K562 (cell line): ENCODE data around the gene FITM1. TPM values are rescaled to one million over a fixed set of nuclear protein-coding genes. Genes with fewer than 3 reads are reported as not detected.

ENCODE experiments used
- ATAC-seq: fragments of 200-7000 bp; cut with Tn5 transposase; 3 replicates; pipeline ENCODE4 v1.9.1; 2020; ENCODE audit warnings: moderate library complexity
- BruUV-seq: library from RNA; stranded (reverse); fragments of 400-500 nt; replicated peaks from 2 replicates; lab custom pipeline; 2021; lab: Mats Ljungman, UMichigan
- CTCF ChIA-PET: fragments of 300-600 bp; formaldehyde crosslinking; extraction: SDS; loops from one replicate; lab custom pipeline; 2021; ENCODE audit warnings: low intra/inter-chr PET ratio; lab: Yijun Ruan, JAX
- POLR2A ChIA-PET: fragments of 300-600, 350-650 bp; sonication (Branson Sonifier 250); formaldehyde crosslinking; extraction: SDS; loops from one replicate; lab custom pipeline; 2021; ENCODE audit warnings: antibody characterized with exemption, inconsistent platforms; lab: Yijun Ruan, JAX
- DNase-seq, 4 experiments: peaks; one replicate each; pipeline versions ENCODE4 v3.0.0 to v3.0.0-alpha.2; 2011 to 2018; ENCODE audit warnings: low spot score in 3 of 4, mixed read lengths in 3 of 4; ENCODE audit errors: extremely low read depth in 1 of 4
- FAIRE-seq: peaks from 2 replicates; lab custom pipeline; 2011; peaks lifted over from hg19 to GRCh38; lab: Jason Lieb, UNC
- H2AFZ ChIP-seq: 2 replicates; pipeline ENCODE4 v1.6.0; 2011; ENCODE audit warnings: low read depth, low read length, control low read depth, inconsistent platforms
- H3K27ac ChIP-seq: fragments of 200-600 bp; 3 replicates; pipeline ENCODE4 v1.8.0; 2011; ENCODE audit warnings: low read depth, mild to moderate bottlenecking, control low read depth, inconsistent platforms, low read length, moderate library complexity, mixed read lengths; ENCODE audit errors: extremely low read depth
- H3K27me3 ChIP-seq, 2 experiments: fragments of 300-600 bp in 1 of 2; 2 replicates in 1 of 2; 3 replicates in 1 of 2; pipeline versions ENCODE4 v1.6.0 to v1.8.0; 2011; ENCODE audit warnings: inconsistent platforms in 2 of 2, low read length in 2 of 2, mild to moderate bottlenecking in 1 of 2, mixed read lengths in 1 of 2, moderate library complexity in 1 of 2; ENCODE audit not compliant: control insufficient read depth in 2 of 2, insufficient read depth in 2 of 2
- H3K36me3 ChIP-seq: fragments of 300-600 bp; 3 replicates; pipeline ENCODE4 v1.8.0; 2011; ENCODE audit warnings: mild to moderate bottlenecking, low read length, inconsistent platforms; ENCODE audit not compliant: control insufficient read depth, insufficient read depth
- H3K4me1 ChIP-seq, 2 experiments: fragments of 200-600 bp in 1 of 2; replicated peaks in 1 of 2; 2 replicates in 1 of 2; 3 replicates in 1 of 2; pipeline versions ENCODE4 v1.5.1 to v1.8.0; 2011; ENCODE audit warnings: inconsistent platforms in 2 of 2, low read length in 2 of 2, mild to moderate bottlenecking in 1 of 2, mixed read lengths in 1 of 2, moderate library complexity in 1 of 2; ENCODE audit not compliant: control insufficient read depth in 2 of 2, insufficient read depth in 2 of 2
- H3K4me2 ChIP-seq: 2 replicates; pipeline ENCODE4 v1.6.1; 2011; ENCODE audit warnings: low read length, control low read depth, inconsistent platforms, mixed read lengths; ENCODE audit not compliant: insufficient read depth
- H3K4me3 ChIP-seq: fragments of 200-600 bp; sonication (generic), shearing (Covaris generic); 2 replicates; pipeline ENCODE4 v1.5.1; 2016; ENCODE audit warnings: control low read depth, inconsistent platforms
- H3K79me2 ChIP-seq: fragments of 200-600 bp; 3 replicates; pipeline ENCODE4 v1.8.0; 2011; ENCODE audit warnings: low read length, inconsistent platforms; ENCODE audit not compliant: control insufficient read depth, insufficient read depth
- H3K9ac ChIP-seq, 2 experiments: 2 replicates each; pipeline versions ENCODE4 v1.6.0 to v1.6.1; 2011; ENCODE audit warnings: low read depth in 2 of 2, low read length in 2 of 2, control low read depth in 1 of 2, inconsistent platforms in 1 of 2, mild to moderate bottlenecking in 1 of 2, mixed read lengths in 1 of 2; ENCODE audit not compliant: insufficient read depth in 1 of 2
- H3K9me1 ChIP-seq: one replicate; pipeline ENCODE4 v1.6.0; 2011; ENCODE audit warnings: inconsistent platforms, mild to moderate bottlenecking, low read length, moderate library complexity; ENCODE audit not compliant: control insufficient read depth, insufficient read depth
- H3K9me3 ChIP-seq: replicated peaks from 2 replicates; pipeline ENCODE4 v1.5.1; 2011; ENCODE audit warnings: low read depth, low read length, inconsistent platforms; ENCODE audit not compliant: control insufficient read depth, insufficient read depth
- H4K20me1 ChIP-seq: replicated peaks from 2 replicates; pipeline ENCODE4 v1.6.1; 2011; ENCODE audit warnings: low read length, inconsistent platforms, mixed read lengths; ENCODE audit not compliant: control insufficient read depth, insufficient read depth
- BCL6 ChIP-seq: fragments of 250-450 bp; sonication (Bioruptor Pico); IDR thresholded peaks from 2 replicates; pipeline ENCODE4 v1.4.0; 2020
- DPF2 ChIP-seq: fragments of 450-650 bp; IDR thresholded peaks from 2 replicates; pipeline ENCODE4 v1.6.1; 2016
- ETV1 ChIP-seq: fragments of 450-650 bp; conservative IDR thresholded peaks from 2 replicates; pipeline ENCODE4 v1.6.1; 2016; ENCODE audit warnings: missing genetic modification characterization, control low read depth, low read depth, missing compliant biosample characterization
- GTF2E2 ChIP-seq: fragments of 200-800 bp; sonication (Bioruptor generic); IDR thresholded peaks from 2 replicates; pipeline ENCODE4 v1.6.1; 2016; ENCODE audit warnings: missing genetic modification characterization, missing compliant biosample characterization
- HNRNPH1 ChIP-seq: fragments of 200-400 bp; formaldehyde crosslinking; optimal IDR thresholded peaks from 2 replicates; pipeline ENCODE3; 2017; ENCODE audit warnings: low read depth, mild to moderate bottlenecking, low read length, moderate library complexity
- IRF2 ChIP-seq: sonication (generic); formaldehyde crosslinking; IDR thresholded peaks from 2 replicates; pipeline ENCODE4 v1.8.1; 2022; ENCODE audit warnings: mild to moderate bottlenecking, missing genetic modification reagents
- MAFK ChIP-seq: IDR thresholded peaks from 2 replicates; pipeline ENCODE4 v1.6.1; 2011; ENCODE audit warnings: low read length, improper control_type of control experiment
- MTA2 ChIP-seq: fragments of 450-650 bp; IDR thresholded peaks from 2 replicates; pipeline ENCODE4 v1.6.1; 2016; ENCODE audit warnings: low read depth
- RBFOX2 ChIP-seq: fragments of 200-400 bp; formaldehyde crosslinking; IDR thresholded peaks from 2 replicates; pipeline ENCODE4 v1.6.1; 2017; ENCODE audit warnings: low read depth, mild to moderate bottlenecking, low read length, moderate library complexity
- RBM14 ChIP-seq: fragments of 200-400 bp; formaldehyde crosslinking; IDR thresholded peaks from 2 replicates; pipeline ENCODE4 v1.6.1; 2018; ENCODE audit warnings: low read depth, mild to moderate bottlenecking, low read length, moderate library complexity, borderline replicate concordance; ENCODE audit not compliant: insufficient read depth
- TARDBP ChIP-seq: fragments of 450-650 bp; IDR thresholded peaks from 2 replicates; pipeline ENCODE4 v1.6.1; 2016
- ZBTB49 ChIP-seq: sonication (generic); formaldehyde crosslinking; IDR thresholded peaks from 2 replicates; pipeline ENCODE4 v1.8.0; 2022; ENCODE audit warnings: missing genetic modification reagents, mild to moderate bottlenecking, borderline replicate concordance
- ZNF12 ChIP-seq: sonication (generic); formaldehyde crosslinking; IDR thresholded peaks from 2 replicates; pipeline ENCODE4 v1.4.0; 2020; ENCODE audit warnings: mild to moderate bottlenecking, missing genetic modification reagents
- ZNF124 ChIP-seq: sonication (generic); formaldehyde crosslinking; IDR thresholded peaks from 2 replicates; pipeline ENCODE4 v1.8.1; 2022; ENCODE audit warnings: missing genetic modification reagents
- ZNF280A ChIP-seq: fragments of 450-650 bp; IDR thresholded peaks from 2 replicates; pipeline ENCODE4 v1.6.1; 2018; ENCODE audit warnings: mild to moderate bottlenecking, low read depth; ENCODE audit not compliant: partially characterized antibody
- WGBS: fragments of 100-300 bp; shearing (Covaris generic); methylation state at CpG from one replicate; pipeline ENCODE4 v1.1.6; 2016; ENCODE audit warnings: low coverage, mixed read lengths; ENCODE audit not compliant: insufficient coverage; ENCODE audit errors: missing lambda C conversion rate; 5-methylcytosine and 5-hydroxymethylcytosine counted together
- in situ Hi-C: fragments of 300-500 bp; cut with MboI; formaldehyde crosslinking; loops from 4 replicates; pipeline ENCODE4 v1.15.0; 2018; ENCODE audit warnings: inconsistent platforms, mixed read lengths
- intact Hi-C: fragments of 100-400 bp; cut with micrococcal nuclease; formaldehyde crosslinking; loops from 2 replicates; pipeline ENCODE4 v1.14.2; 2022
- polyA plus RNA-seq, 8 experiments: library from polyadenylated mRNA; depleted of rRNA in 4 of 8; stranded (reverse) in 5 of 8; unstranded in 3 of 8; fragments of >200 nt; fragmentation: Nextera tagmentation in 2 of 8; fragmentation: Illumina TruSeq in 1 of 8; extraction: Ambion mirVana in 2 of 8; extraction: Trizol in 1 of 8; gene quantifications; 2 replicates each; pipeline versions ENCODE4 v1.2.1 to v1.2.3, GENCODE V29; 2011 to 2014; ENCODE audit warnings: inconsistent platforms in 1 of 8, missing spikeins in 1 of 8
- total RNA-seq, 7 experiments: library from RNA; depleted of rRNA in 6 of 7; stranded (reverse); fragments of >200 nt in 6 of 7; fragmentation: Illumina TruSeq in 2 of 7; extraction: Trizol in 2 of 7; gene quantifications; 2 replicates each; pipeline versions ENCODE4 v1.2.1 to v1.2.3, GENCODE V29; 2011 to 2021; ENCODE audit warnings: low replicate concordance in 1 of 7
- TF ChIP-seq, protein P1 (sequence below): fragments of 250-450 bp; sonication (Bioruptor Pico); IDR thresholded peaks from 2 replicates; pipeline ENCODE4 v1.8.0; 2022; ENCODE audit warnings: inconsistent platforms

Gene FITM1
- total and polyA plus RNA-seq, 9 of the 15 experiments (the other 6 are each of a cell fraction or from before 2014, with no cell fraction given), result 0.09 to 0.20 TPM; not detected in 7

GRCh38 chr14:24092505-24093206 lies 37.8 kb upstream of the FITM1 start:
- POLR2A ChIA-PET, result interaction anchor here (0.9 to 5.8 kb wide), 5 partner anchors 11 to 69 kb away, joined by 3 to 40 read pairs (median 6); partner anchors contain the start of gene IRF9
- peak overlapping the region; percentile 98; the same call in 1 of the 3 replicates for H3K27ac ChIP-seq
- H3K9me3 ChIP-seq, result no peaks in the 10 kb centered on the region
- H3K4me1 ChIP-seq, result peaks cover 20 to 22% of the 10 kb centered on the region in 2 experiments; a peak in 4 of 5 replicates
- H2AFZ ChIP-seq, result no peak overlapping the region
- H3K36me3 ChIP-seq, result peaks cover 11% of the 10 kb centered on the region; the same call in 2 of the 3 replicates
- no TSS peak for BruUV-seq
- peaks cover 29% of the 10 kb centered on the region for H3K79me2 ChIP-seq
- H3K4me3 ChIP-seq, result no peak overlapping the region
- 91% methylated on average over 4 of the region's 4 CpGs for WGBS
- ATAC-seq (no peak), FAIRE-seq (no peak), DNase-seq (no peak)
- 0 out of 4 replicates have a peak overlapping the region, but pooled peaks of 1 of the 2 experiments have one; percentile 100 for H3K9ac ChIP-seq
- H3K4me2 ChIP-seq, result no peak overlapping the region
- in situ Hi-C loops (loop anchor here (5.0 kb wide), 1 partner anchor 35 kb away; no protein-coding TSS in a partner anchor), intact Hi-C loops (loop anchor here (10.0 kb wide), 2 partner anchors 52 to 78 kb away; partner anchors contain the start of genes EMC9, PSME2 and RNF31)
- no peaks in the 10 kb centered on the region for H3K9me1 ChIP-seq
- 0 out of 2 replicates have a peak, but pooled peaks cover 2% of the 10 kb centered on the region for H4K20me1 ChIP-seq
- no peaks in the 10 kb centered on the region for H3K27me3 ChIP-seq
- CTCF ChIA-PET, result no interaction called here
- no peak for TF ChIP-seq MTA2
- TF ChIP-seq ZNF124 (CRISPR knock-in tag), result no peak
- TF ChIP-seq BCL6 (CRISPR knock-in tag), result no peak
- TF ChIP-seq GTF2E2 (tag), result no peak
- TF ChIP-seq DPF2, result no peak
- no peak for TF ChIP-seq ETV1 (tag)
- TF ChIP-seq RBM14, result no peak
- TF ChIP-seq, protein P1, sequence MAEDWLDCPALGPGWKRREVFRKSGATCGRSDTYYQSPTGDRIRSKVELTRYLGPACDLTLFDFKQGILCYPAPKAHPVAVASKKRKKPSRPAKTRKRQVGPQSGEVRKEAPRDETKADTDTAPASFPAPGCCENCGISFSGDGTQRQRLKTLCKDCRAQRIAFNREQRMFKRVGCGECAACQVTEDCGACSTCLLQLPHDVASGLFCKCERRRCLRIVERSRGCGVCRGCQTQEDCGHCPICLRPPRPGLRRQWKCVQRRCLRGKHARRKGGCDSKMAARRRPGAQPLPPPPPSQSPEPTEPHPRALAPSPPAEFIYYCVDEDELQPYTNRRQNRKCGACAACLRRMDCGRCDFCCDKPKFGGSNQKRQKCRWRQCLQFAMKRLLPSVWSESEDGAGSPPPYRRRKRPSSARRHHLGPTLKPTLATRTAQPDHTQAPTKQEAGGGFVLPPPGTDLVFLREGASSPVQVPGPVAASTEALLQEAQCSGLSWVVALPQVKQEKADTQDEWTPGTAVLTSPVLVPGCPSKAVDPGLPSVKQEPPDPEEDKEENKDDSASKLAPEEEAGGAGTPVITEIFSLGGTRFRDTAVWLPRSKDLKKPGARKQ (CRISPR knock-in tag), result no peak
- no peak for TF ChIP-seq IRF2 (CRISPR knock-in tag)
- TF ChIP-seq MAFK, result no peak
- TF ChIP-seq RBFOX2, result no peak
- TF ChIP-seq ZNF280A, result no peak
- TF ChIP-seq HNRNPH1, result no peak
- no peak for TF ChIP-seq TARDBP
- TF ChIP-seq ZBTB49 (CRISPR knock-in tag), result no peak
- TF ChIP-seq ZNF12 (CRISPR knock-in tag), result no peak
